Spleen (tissue), 11 donors: Measurements from ENCODE around the gene MUC3A. TPM values are rescaled to one million over a fixed set of nuclear protein-coding genes. Genes with fewer than 3 reads are reported as not detected.

Experiments
- DNase-seq: peaks from one replicate; pipeline ENCODE4 v3.0.0-alpha.2; 2020
- H3K27ac ChIP-seq, 8 donors: fragments of 200-600 bp; sonication (generic) in 7 of 8; 1 replicate in 4 of 8; 2 replicates in 4 of 8; pipeline versions ENCODE4 v1.5.0 to v1.8.0; 2016 to 2021; ENCODE audit warnings: inconsistent platforms in 4 of 8, mild to moderate bottlenecking in 4 of 8, moderate library complexity in 1 of 8
- H3K27me3 ChIP-seq, 7 donors: fragments of 200-600 bp; sonication (generic) in 6 of 7; replicated peaks in 1 of 7; 1 replicate in 4 of 7; 2 replicates in 3 of 7; pipeline versions ENCODE4 v1.5.0 to v1.8.0; 2016 to 2021; ENCODE audit warnings: inconsistent platforms in 3 of 7, mild to moderate bottlenecking in 1 of 7
- H3K36me3 ChIP-seq, 6 donors: fragments of 200-600 bp; sonication (generic) in 5 of 6; 1 replicate in 4 of 6; 2 replicates in 2 of 6; pipeline versions ENCODE4 v1.5.0 to v1.8.0; 2016 to 2021; ENCODE audit warnings: inconsistent platforms in 2 of 6
- H3K4me1 ChIP-seq, 6 donors: fragments of 200-600 bp; sonication (generic) in 5 of 6; 1 replicate in 3 of 6; 2 replicates in 3 of 6; pipeline versions ENCODE4 v1.5.0 to v1.8.0; 2016 to 2021; ENCODE audit warnings: inconsistent platforms in 3 of 6
- H3K4me3 ChIP-seq, 8 donors: fragments of 200-600 bp; sonication (generic) in 7 of 8; 1 replicate in 4 of 8; 2 replicates in 4 of 8; pipeline versions ENCODE4 v1.5.0 to v1.8.0; 2016 to 2021; ENCODE audit warnings: inconsistent platforms in 4 of 8, mild to moderate bottlenecking in 4 of 8, moderate library complexity in 2 of 8
- H3K9me3 ChIP-seq, 8 donors: fragments of 200-600 bp; sonication (generic) in 7 of 8; 1 replicate in 4 of 8; 2 replicates in 4 of 8; pipeline versions ENCODE4 v1.5.0 to v1.8.0; 2016 to 2021; ENCODE audit warnings: inconsistent platforms in 4 of 8
- CTCF ChIP-seq, 11 experiments: fragments of 200-600 bp in 7 of 11; fragments of 450-650 bp in 4 of 11; sonication (generic) in 4 of 11; IDR thresholded peaks in 8 of 11; conservative IDR thresholded peaks in 3 of 11; 1 replicate in 7 of 11; 2 replicates in 4 of 11; pipeline versions ENCODE4 v1.4.0 to v1.8.0; 2016 to 2021; ENCODE audit warnings: antibody characterized with exemption in 11 of 11, inconsistent platforms in 4 of 11, mild to moderate bottlenecking in 1 of 11
- POLR2A ChIP-seq, 3 donors: fragments of 450-650 bp; IDR thresholded peaks; one replicate each; pipeline ENCODE4 v1.5.1; 2017; ENCODE audit warnings: antibody characterized with exemption in 3 of 3, mild to moderate bottlenecking in 1 of 3
- POLR2AphosphoS5 ChIP-seq, 3 donors: sonication (generic); formaldehyde crosslinking; IDR thresholded peaks; one replicate each; pipeline ENCODE4 v1.5.1; 2017; ENCODE audit warnings: antibody characterized with exemption in 3 of 3
- WGBS, 5 donors: extraction: QIAGEN DNeasy Blood & Tissue Kit in 3 of 5; methylation state at CpG; one replicate each; pipeline versions ENCODE4 v1.1.5 to v1.1.7; 2013 to 2018; 5-methylcytosine and 5-hydroxymethylcytosine counted together
- intact Hi-C: fragments of 100-400 bp; cut with DNase I; formaldehyde crosslinking; loops from one replicate; pipeline ENCODE4 v1.15.0; 2023; ENCODE audit warnings: low total_unique reads
- polyA plus RNA-seq, 3 donors: library from polyadenylated mRNA; stranded (reverse); fragments of 200-250 nt; gene quantifications; one replicate each; pipeline ENCODE4 v1.2.1, GENCODE V29; 2013
- small RNA-seq, 4 donors: library from RNA; depleted of rRNA; stranded (forward); fragments of <200 nt; gene quantifications; one replicate each; pipeline ENCODE3, GENCODE V24; 2016
- total RNA-seq, 7 donors: library from RNA; depleted of rRNA in 3 of 7; stranded (reverse); fragments of >200 nt in 3 of 7; fragmentation: NEBNext Ultra II Directional in 4 of 7; extraction: Animal tissue kit (Norgen Biotek cat#: 25700) in 4 of 7; gene quantifications; one replicate each; pipeline versions ENCODE4 v1.1.0 to v1.2.1, GENCODE V29; 2016 to 2021
- donor health status: healthy with polysubstance abuse.
- donor health status: DM: no; HTN: no; CAD: no; lungs with moderate emphysema.
- donor health status: DM: no; HTN: no; CAD: no.
- donor health status: Bipolar disorder and iron deficiency.
- donor health status: healthy.
- donor health status: DM: no; HTN: no; CAD: no.
- donor health status: DM: yes; HTN: yes; CAD: no.

The MUC3A gene
- total and polyA plus RNA-seq, 10 donors, result 0.07 to 0.73 (median 0.28) TPM

- 0 to 3% (median 2%) methylated on average over 24 to 29 of the region's 29 CpGs for WGBS, 5 donors
- H3K4me3 ChIP-seq, result peak overlapping the region; percentile 23 to 67 (median 38)
Measured at GRCh38 chr7:101017064-101017777, 67.9 kb downstream of the MUC3A start.

More at GRCh38 chr7:101017064-101017777, 67.9 kb downstream of the MUC3A start:
- intact Hi-C loops, result no loop called here
- peak; percentile 88 for DNase-seq
- Histone ChIP-seq H3K36me3 (no peaks in the 10 kb centered on the region), H3K27ac (peak overlapping the region in 6 of 8 donors; percentile 63 to 79 (median 72)), H3K9me3 (no peaks in the 10 kb centered on the region), H3K4me1 (peaks cover 6 to 30% (median 19%) of the 10 kb centered on the region in 6 donors), H3K27me3 (peaks cover 0 to 50% (median 3%) of the 10 kb centered on the region in 7 donors)
- TF ChIP-seq POLR2AphosphoS5 (IDR thresholded peaks at IDR 0.05), result peak in 2 of 3 donors; percentile 29 to 54
- no peak for TF ChIP-seq POLR2A (IDR thresholded peaks at IDR 0.05)
- no peak for TF ChIP-seq CTCF (IDR thresholded peaks at IDR 0.05 in 8 of 11, conservative IDR thresholded peaks at IDR 0.05 in 3 of 11)

Small RNA genes lying within 50 kb of the gene (small RNA-seq; reads per million reads assigned to genes)
- gene RN7SL549P (0 reads per million in 4 donors), gene RPS29P15 (0 reads per million in 4 donors)

Other genes starting within 250 kb of the MUC3A start
- 10 to 100 TPM; 14.9 to 22.8 (median 17.2) TPM for gene POP7, start 243.4 kb upstream of the MUC3A start, total RNA-seq
- gene POP7, start 243.4 kb upstream of the MUC3A start, polyA plus RNA-seq, result 10 to 100 TPM; 30.6 to 39.1 (median 38.2) TPM
- gene EPO, start 229.1 kb upstream of the MUC3A start, total RNA-seq, result under 1 TPM in 1 of 7 donors, not detected in 6; 0.42 TPM
- gene EPO, start 229.1 kb upstream of the MUC3A start, polyA plus RNA-seq, result under 1 TPM; 0.06 to 0.26 (median 0.13) TPM
- not detected for gene ZAN, start 215.9 kb upstream of the MUC3A start, total RNA-seq
- gene ZAN, start 215.9 kb upstream of the MUC3A start, polyA plus RNA-seq, result under 1 TPM in 1 of 3 donors, not detected in 2; under 0.01 TPM
- gene EPHB4, start 122.0 kb upstream of the MUC3A start, total RNA-seq, result 100 to 1,000 TPM in 5 of 7 donors, 10 to 100 TPM in 2; 82.9 to 157 (median 109) TPM
- 10 to 100 TPM; 14.8 to 34.7 (median 21.4) TPM for gene EPHB4, start 122.0 kb upstream of the MUC3A start, polyA plus RNA-seq
- 100 to 1,000 TPM in 1 of 7 donors, 10 to 100 TPM in 6; 34.4 to 109 (median 55.7) TPM for gene SLC12A9, start 96.8 kb upstream of the MUC3A start, total RNA-seq
- gene SLC12A9, start 96.8 kb upstream of the MUC3A start, polyA plus RNA-seq, result 10 to 100 TPM; 17.0 to 48.4 (median 39.3) TPM
- gene TRIP6, start 82.1 kb upstream of the MUC3A start, total RNA-seq, result 10 to 100 TPM; 17.6 to 30.2 (median 22.2) TPM
- gene TRIP6, start 82.1 kb upstream of the MUC3A start, polyA plus RNA-seq, result 10 to 100 TPM; 12.4 to 22.4 (median 14.8) TPM
- 100 to 1,000 TPM in 4 of 7 donors, 10 to 100 TPM in 3; 67.0 to 160 (median 132) TPM for gene SRRT, start 74.4 kb upstream of the MUC3A start, total RNA-seq
- 100 to 1,000 TPM in 1 of 3 donors, 10 to 100 TPM in 2; 54.7 to 104 (median 92.6) TPM for gene SRRT, start 74.4 kb upstream of the MUC3A start, polyA plus RNA-seq
- gene UFSP1, start 59.8 kb upstream of the MUC3A start, total RNA-seq, result 1 to 10 TPM; 1.3 to 5.6 (median 2.8) TPM
- gene UFSP1, start 59.8 kb upstream of the MUC3A start, polyA plus RNA-seq, result 1 to 10 TPM; 4.2 to 6.9 (median 5.1) TPM
- gene ACHE, start 53.6 kb upstream of the MUC3A start, total RNA-seq, result 10 to 100 TPM in 1 of 7 donors, 1 to 10 TPM in 6; 2.1 to 10.8 (median 4.4) TPM
- gene ACHE, start 53.6 kb upstream of the MUC3A start, polyA plus RNA-seq, result 1 to 10 TPM; 2.0 to 3.7 (median 3.1) TPM
- under 1 TPM in 5 of 7 donors, not detected in 2; 0.07 to 0.89 (median 0.57) TPM for gene MUC12, start 20.0 kb downstream of the MUC3A start, total RNA-seq
- 1 to 10 TPM in 2 of 3 donors, under 1 TPM in 1; 0.90 to 1.7 (median 1.3) TPM for gene MUC12, start 20.0 kb downstream of the MUC3A start, polyA plus RNA-seq
- gene MUC17, start 70.5 kb downstream of the MUC3A start, total RNA-seq, result not detected
- not detected for gene MUC17, start 70.5 kb downstream of the MUC3A start, polyA plus RNA-seq
- gene TRIM56, start 135.9 kb downstream of the MUC3A start, total RNA-seq, result 10 to 100 TPM; 34.9 to 82.2 (median 52.2) TPM
- 10 to 100 TPM in 1 of 3 donors, 1 to 10 TPM in 2; 5.0 to 16.0 (median 6.3) TPM for gene TRIM56, start 135.9 kb downstream of the MUC3A start, polyA plus RNA-seq
- 10 to 100 TPM in 3 of 7 donors, 1 to 10 TPM in 4; 2.3 to 46.4 (median 8.0) TPM for gene SERPINE1, start 177.6 kb downstream of the MUC3A start, total RNA-seq
- 1 to 10 TPM; 2.2 to 4.6 (median 2.6) TPM for gene SERPINE1, start 177.6 kb downstream of the MUC3A start, polyA plus RNA-seq
- 10 to 100 TPM; 20.8 to 49.5 (median 30.4) TPM for gene AP1S1, start 204.9 kb downstream of the MUC3A start, total RNA-seq
- 10 to 100 TPM; 15.4 to 45.0 (median 31.8) TPM for gene AP1S1, start 204.9 kb downstream of the MUC3A start, polyA plus RNA-seq
- gene VGF, start 216.0 kb downstream of the MUC3A start, total RNA-seq, result under 1 TPM in 2 of 7 donors, not detected in 5; 0.19 to 0.21 TPM
- gene VGF, start 216.0 kb downstream of the MUC3A start, polyA plus RNA-seq, result under 1 TPM in 2 of 3 donors, not detected in 1; 0.06 to 0.09 TPM
- gene NAT16, start 230.8 kb downstream of the MUC3A start, total RNA-seq, result not detected
- not detected for gene NAT16, start 230.8 kb downstream of the MUC3A start, polyA plus RNA-seq